GM19455 (cell line): ENCODE data around the gene THUMPD1.
"Not testable (repeated sequence)": the region's sequence is repeated elsewhere in the genome, so short reads cannot be mapped to it uniquely, and the experiment has no call there.

Source experiments
- ATAC-seq: cut with Tn5 transposase; IDR thresholded peaks from one replicate; pipeline ENCODE4 v1.9.1; 2021; ENCODE audit not compliant: unreplicated experiment

The THUMPD1 gene

DNA sequence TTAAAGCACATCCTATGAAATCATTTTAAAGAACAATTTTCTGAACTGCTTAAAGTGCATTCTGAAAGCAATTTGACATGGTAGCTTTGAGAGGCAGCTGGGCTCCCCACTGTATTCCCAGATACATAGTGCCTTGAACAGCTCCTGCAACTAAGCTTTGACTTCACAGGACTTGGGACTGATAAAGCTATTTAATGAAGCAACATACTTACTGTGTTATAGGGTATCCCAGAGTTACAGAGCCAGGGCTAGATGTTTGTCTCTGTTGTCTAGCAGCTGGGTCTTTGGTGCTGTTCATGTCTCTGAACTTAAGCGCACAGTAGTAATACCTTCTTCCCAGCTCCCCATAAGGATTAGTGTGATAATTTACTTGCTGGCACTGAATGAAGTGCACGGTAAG lies 45.0 kb downstream of the THUMPD1 start:
- ATAC-seq = no peak

DNA sequence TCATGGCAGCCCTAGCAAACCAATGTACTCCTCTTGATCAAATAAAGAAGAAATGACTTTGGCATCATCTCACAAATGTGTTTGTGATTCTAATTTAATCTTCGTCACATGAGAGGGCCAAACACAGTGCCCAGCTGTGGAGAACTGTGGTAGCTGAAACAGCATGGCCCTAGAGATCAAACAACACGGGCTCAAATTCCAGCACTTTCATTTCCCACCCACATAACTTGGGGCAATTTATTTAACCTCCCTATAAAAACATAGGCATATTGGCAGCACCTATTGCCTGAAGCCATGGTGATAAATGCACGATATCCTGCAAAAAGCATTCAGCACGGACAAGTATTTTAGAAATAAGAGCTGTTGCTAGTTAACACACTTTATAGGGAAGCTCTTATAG lies 46.6 kb downstream of the THUMPD1 start:
- ATAC-seq = no peak

DNA sequence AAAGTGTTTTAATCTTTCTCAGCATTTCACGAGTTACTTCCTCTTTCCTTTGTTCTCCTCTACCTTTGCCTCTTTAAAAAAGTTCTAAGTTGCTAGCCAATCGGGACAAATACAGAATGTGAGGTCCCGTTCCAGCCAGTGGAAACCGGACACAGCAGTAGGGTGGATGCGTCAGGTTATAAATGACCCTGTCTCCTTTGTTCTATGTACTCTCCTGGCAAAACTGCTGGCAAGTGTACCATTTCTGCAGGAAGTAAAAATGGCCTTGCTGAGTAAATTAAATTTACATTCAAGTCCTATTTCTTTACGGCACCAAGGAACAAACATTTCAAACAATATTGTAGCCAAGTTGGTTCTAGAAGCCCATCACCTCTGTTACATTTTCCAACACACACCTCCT lies 47.5 kb downstream of the THUMPD1 start:
- ATAC-seq = not testable (repeated sequence)

DNA sequence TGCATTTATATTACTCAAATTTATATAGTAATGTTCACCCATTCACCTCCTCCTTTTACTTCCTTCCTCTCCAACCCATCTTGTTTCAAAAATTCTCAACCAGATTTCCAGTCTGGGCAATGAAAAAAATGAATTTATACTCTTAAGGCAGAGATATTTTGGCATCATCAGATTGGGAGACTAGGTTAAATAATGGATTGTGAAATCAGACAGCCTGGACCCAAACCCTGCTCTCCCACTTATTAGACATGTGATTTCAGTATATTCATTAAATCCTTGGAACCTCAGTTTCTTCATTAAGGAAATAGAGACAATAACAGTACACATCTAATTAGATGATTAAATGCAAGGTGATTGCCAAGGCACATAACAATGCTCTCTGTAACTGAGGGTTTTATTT lies 52.0 kb downstream of the THUMPD1 start:
- no peak for ATAC-seq

DNA sequence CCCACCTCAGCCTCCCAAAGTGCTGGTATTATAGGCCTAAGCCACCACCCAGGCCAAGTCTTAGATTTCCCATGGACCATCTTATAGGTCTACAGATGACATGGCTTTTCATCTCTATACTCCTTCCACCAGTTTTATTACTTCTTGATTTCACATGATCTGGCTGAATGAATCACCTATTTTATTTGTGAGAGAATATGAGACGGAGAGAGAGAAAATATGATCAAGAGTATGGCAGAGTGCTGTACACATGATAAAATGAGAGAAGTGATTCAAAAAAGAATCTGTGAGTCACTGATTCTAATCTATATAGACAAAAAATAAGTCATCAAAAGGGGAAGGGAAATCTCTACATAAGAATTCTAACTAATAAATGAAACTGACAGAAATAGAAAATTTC lies 57.8 kb downstream of the THUMPD1 start:
- no peak for ATAC-seq
